ENCODE data around the gene PRR14.

DNA sequence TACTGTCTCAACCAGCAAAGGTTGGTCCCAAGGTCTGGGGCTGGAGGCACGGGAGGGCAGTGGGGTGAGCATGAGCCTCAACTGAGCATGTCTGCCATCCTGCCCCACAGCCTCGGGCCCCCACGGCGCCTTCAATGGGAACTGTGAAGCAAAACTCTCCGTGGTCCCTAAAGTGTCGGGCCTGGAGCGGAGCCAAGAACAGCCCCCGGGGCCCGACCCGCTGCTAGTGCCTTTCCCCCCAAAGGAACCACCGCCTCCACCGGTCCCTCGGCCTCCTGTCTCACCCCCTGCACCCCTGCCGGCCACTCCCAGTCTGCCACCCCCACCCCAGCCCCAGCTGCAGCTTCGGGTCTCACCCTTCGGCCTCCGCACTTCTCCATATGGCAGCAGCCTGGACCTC, 11.7 kb downstream of the PRR14 start:
- TF ChIP-seq, protein P1, sequence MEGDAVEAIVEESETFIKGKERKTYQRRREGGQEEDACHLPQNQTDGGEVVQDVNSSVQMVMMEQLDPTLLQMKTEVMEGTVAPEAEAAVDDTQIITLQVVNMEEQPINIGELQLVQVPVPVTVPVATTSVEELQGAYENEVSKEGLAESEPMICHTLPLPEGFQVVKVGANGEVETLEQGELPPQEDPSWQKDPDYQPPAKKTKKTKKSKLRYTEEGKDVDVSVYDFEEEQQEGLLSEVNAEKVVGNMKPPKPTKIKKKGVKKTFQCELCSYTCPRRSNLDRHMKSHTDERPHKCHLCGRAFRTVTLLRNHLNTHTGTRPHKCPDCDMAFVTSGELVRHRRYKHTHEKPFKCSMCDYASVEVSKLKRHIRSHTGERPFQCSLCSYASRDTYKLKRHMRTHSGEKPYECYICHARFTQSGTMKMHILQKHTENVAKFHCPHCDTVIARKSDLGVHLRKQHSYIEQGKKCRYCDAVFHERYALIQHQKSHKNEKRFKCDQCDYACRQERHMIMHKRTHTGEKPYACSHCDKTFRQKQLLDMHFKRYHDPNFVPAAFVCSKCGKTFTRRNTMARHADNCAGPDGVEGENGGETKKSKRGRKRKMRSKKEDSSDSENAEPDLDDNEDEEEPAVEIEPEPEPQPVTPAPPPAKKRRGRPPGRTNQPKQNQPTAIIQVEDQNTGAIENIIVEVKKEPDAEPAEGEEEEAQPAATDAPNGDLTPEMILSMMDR (IDR thresholded peaks at IDR 0.05) = no peak
- TF ChIP-seq POLR2A (IDR thresholded peaks at IDR 0.05) = no peak

All from adrenal gland (tissue), 5 donors.